Activated CD8-positive, alpha-beta memory T cell treated with anti-CD3 and anti-CD28 coated beads, Interleukin-2, amount 10 ng/mL, durations not matched to agents 7 days and 5 days (primary cell): ENCODE measurements around the gene TLR3. TPM values are rescaled to one million over a fixed set of nuclear protein-coding genes. Genes with fewer than 3 reads are reported as not detected.
A peak's percentile ranks its signal among the peaks of the same experiment; 100 is the strongest.

Experiments
- ATAC-seq: fragments of 150-1000 bp; cut with Tn5 transposase; one replicate; pipeline ENCODE4 v1.10.0; 2021; ENCODE audit warnings: moderate library complexity
- CTCF ChIA-PET: fragments of 350-600 bp; sonication (Branson Sonifier 250); formaldehyde crosslinking; loops from one replicate; lab custom pipeline; 2021; ENCODE audit warnings: antibody characterized with exemption; lab: Charles Lee
- DNase-seq: peaks from one replicate; pipeline ENCODE4 v3.0.0-alpha.2; 2020
- H3K27ac Mint-ChIP-seq: one replicate; pipeline ENCODE4 v1.8.0; 2021; ENCODE audit warnings: mild to moderate bottlenecking, mixed read lengths
- H3K27me3 Mint-ChIP-seq: one replicate; pipeline ENCODE4 v1.8.0; 2021; ENCODE audit warnings: mixed read lengths
- H3K36me3 Mint-ChIP-seq: one replicate; pipeline ENCODE4 v1.8.0; 2021; ENCODE audit warnings: mild to moderate bottlenecking, mixed read lengths
- H3K4me1 Mint-ChIP-seq: one replicate; pipeline ENCODE4 v1.8.0; 2021; ENCODE audit warnings: mixed read lengths
- H3K4me3 Mint-ChIP-seq: one replicate; pipeline ENCODE4 v1.8.0; 2021; ENCODE audit warnings: mild to moderate bottlenecking, moderate library complexity, mixed read lengths
- H3K9me3 Mint-ChIP-seq: one replicate; pipeline ENCODE4 v1.8.0; 2022; ENCODE audit warnings: low read depth, mixed read lengths
- total RNA-seq, 2 experiments: library from RNA; stranded (reverse); gene quantifications; one replicate each; pipeline ENCODE4 v1.2.3, GENCODE V29; 2021

Gene TLR3
- total RNA-seq, 2 experiments from 2014 or later = 1.5 to 3.7 TPM

- ATAC-seq = peak; percentile 87
- peaks cover 1% of the 10 kb centered on the region for H3K36me3 Mint-ChIP-seq
- DNase-seq = peak; percentile 71
- peaks cover 10% of the 10 kb centered on the region for H3K27me3 Mint-ChIP-seq
- no peaks in the 10 kb centered on the region for H3K9me3 Mint-ChIP-seq
- no peak overlapping the region for H3K4me3 Mint-ChIP-seq
- CTCF ChIA-PET = interaction anchor here (0.7 to 5.2 kb wide), 9 partner anchors 9 to 520 kb away, joined by 3 to 62 read pairs (median 5); no protein-coding TSS in a partner anchor
- peaks cover 21% of the 10 kb centered on the region for H3K4me1 Mint-ChIP-seq
- no peak overlapping the region for H3K27ac Mint-ChIP-seq
Observed at GRCh38 chr4:186067757-186068385, 1.1 kb upstream of the TLR3 start.

- DNase-seq = no peak
- Mint-ChIP-seq H3K9me3 (no peaks in the 10 kb centered on the region), H3K4me3 (peak overlapping the region; percentile 71), H3K4me1 (peaks cover 21% of the 10 kb centered on the region), H3K27ac (no peak overlapping the region), H3K36me3 (peaks cover 1% of the 10 kb centered on the region), H3K27me3 (peaks cover 7% of the 10 kb centered on the region)
- CTCF ChIA-PET = interaction anchor here (1.9 to 5.2 kb wide), 2 partner anchors 32 to 66 kb away, joined by 5 to 62 read pairs; no protein-coding TSS in a partner anchor
- no peak for ATAC-seq
Observed at GRCh38 chr4:186069729-186070128, 773 bp downstream of the TLR3 start.

DNA sequence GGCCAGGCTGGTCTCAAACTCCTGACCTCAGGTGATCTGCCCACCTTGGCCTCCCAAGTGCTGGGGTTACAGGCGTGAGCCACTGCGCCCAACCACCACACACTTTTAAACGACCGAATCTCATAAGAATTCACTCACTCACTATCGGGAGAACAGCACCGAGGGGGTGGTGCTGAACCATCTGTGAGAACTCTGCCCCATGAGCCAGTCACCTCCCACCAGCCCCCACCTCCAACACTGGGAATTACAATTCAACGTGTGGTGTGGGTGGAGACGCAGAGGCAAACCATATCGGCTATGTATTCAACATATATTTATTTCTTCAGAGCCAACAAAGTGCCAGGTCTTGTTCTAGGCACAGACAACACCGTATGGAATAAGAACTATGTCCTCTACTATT, 3.6 kb downstream of the TLR3 start:
- no peak overlapping the region for H3K27ac Mint-ChIP-seq
- ATAC-seq = no peak
- H3K27me3 Mint-ChIP-seq = no peaks in the 10 kb centered on the region
- H3K36me3 Mint-ChIP-seq = peaks cover 1% of the 10 kb centered on the region
- H3K9me3 Mint-ChIP-seq = no peaks in the 10 kb centered on the region
- peaks cover 21% of the 10 kb centered on the region for H3K4me1 Mint-ChIP-seq
- H3K4me3 Mint-ChIP-seq = no peak overlapping the region
- DNase-seq = no peak
- CTCF ChIA-PET = interaction anchor here (0.5 kb wide), 1 partner anchor 665 kb away, joined by 3 read pairs; no protein-coding TSS in a partner anchor

- ATAC-seq (no peak), DNase-seq (no peak)
- H3K36me3 Mint-ChIP-seq = peaks cover under 1% of the 10 kb centered on the region
- CTCF ChIA-PET = no interaction called here
- H3K27me3 Mint-ChIP-seq = no peaks in the 10 kb centered on the region
- H3K27ac Mint-ChIP-seq = no peak overlapping the region
- H3K9me3 Mint-ChIP-seq = no peaks in the 10 kb centered on the region
- H3K4me1 Mint-ChIP-seq = peaks cover 10% of the 10 kb centered on the region
- no peak overlapping the region for H3K4me3 Mint-ChIP-seq
Observed at GRCh38 chr4:186074189-186074588, 5.2 kb downstream of the TLR3 start.

- DNase-seq = no peak
- H3K36me3 Mint-ChIP-seq = peaks cover 2% of the 10 kb centered on the region
- no peak for ATAC-seq
- no peaks in the 10 kb centered on the region for H3K27me3 Mint-ChIP-seq
- H3K9me3 Mint-ChIP-seq = no peaks in the 10 kb centered on the region
- CTCF ChIA-PET = no interaction called here
- H3K27ac Mint-ChIP-seq = no peak overlapping the region
- no peak overlapping the region for H3K4me3 Mint-ChIP-seq
- H3K4me1 Mint-ChIP-seq = no peaks in the 10 kb centered on the region
Observed at GRCh38 chr4:186078981-186079638, 10.2 kb downstream of the TLR3 start.

DNA sequence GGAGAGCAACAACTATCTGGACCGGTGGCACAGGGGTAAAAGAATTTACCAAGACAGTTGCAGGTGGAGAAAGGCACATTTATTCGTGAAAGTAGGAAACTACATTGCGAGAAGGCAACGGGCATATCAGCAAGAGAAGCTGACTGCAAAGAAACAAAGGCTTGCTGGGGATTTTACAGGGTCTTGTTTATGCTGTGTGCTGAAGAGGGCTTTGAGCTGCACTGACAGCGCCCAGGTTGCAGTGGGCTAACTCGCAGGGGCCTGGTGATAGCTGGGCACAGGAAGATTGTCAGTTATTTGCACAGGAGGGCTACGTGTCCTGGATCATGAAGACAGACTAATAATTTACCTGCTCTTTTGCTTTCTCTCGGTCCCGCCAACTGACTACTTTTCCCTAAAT, 10.7 kb downstream of the TLR3 start:
- Mint-ChIP-seq H3K4me3 (no peak overlapping the region), H3K9me3 (no peaks in the 10 kb centered on the region), H3K27ac (no peak overlapping the region), H3K27me3 (no peaks in the 10 kb centered on the region), H3K36me3 (peaks cover 2% of the 10 kb centered on the region), H3K4me1 (no peaks in the 10 kb centered on the region)
- no peak for ATAC-seq
- CTCF ChIA-PET = no interaction called here
- no peak for DNase-seq

DNA sequence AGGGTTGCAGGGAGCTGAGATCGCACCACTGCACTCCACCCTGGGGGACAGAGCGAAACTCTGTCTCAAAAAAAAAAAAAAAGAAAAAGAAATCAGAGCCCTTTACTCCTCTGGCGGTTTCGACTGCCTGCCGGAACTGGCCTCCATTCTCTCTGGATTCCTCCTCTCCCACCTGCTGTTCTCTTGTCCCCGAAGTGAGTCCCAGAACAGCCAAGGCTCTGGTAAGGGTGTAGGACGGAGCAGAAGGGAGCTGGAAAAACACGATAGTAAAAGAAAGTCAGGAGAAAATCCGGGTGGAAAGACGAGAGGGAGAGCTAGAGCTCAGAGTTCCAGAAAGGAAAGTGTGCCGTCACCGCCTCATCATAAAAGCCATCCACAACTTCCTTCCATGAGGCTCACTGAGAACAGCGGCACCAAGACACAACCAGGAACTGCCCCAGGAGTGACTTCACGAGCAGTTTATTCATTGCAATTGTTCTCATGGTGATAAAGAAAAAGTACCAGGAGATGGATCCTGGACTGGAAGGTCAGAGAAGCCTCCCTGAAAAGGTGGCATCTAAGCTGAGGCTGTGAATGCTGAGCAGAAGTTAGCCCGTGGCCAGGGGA, 12.3 kb downstream of the TLR3 start:
- no peak for ATAC-seq
- Mint-ChIP-seq H3K27ac (no peak overlapping the region), H3K4me1 (no peaks in the 10 kb centered on the region), H3K27me3 (no peaks in the 10 kb centered on the region), H3K4me3 (no peak overlapping the region), H3K9me3 (no peaks in the 10 kb centered on the region), H3K36me3 (peaks cover 2% of the 10 kb centered on the region)
- CTCF ChIA-PET = no interaction called here
- DNase-seq = no peak

DNA sequence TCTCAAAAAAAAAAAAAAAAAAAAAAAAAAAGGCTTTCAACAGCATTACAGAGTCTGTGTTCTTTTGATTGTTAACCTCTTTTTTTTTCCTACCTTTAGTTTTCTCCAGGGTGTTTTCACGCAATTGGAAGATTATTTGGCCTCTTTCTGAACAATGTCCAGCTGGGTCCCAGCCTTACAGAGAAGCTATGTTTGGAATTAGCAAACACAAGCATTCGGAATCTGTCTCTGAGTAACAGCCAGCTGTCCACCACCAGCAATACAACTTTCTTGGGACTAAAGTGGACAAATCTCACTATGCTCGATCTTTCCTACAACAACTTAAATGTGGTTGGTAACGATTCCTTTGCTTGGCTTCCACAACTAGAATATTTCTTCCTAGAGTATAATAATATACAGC, 13.3 kb downstream of the TLR3 start:
- ATAC-seq (no peak), DNase-seq (no peak)
- Mint-ChIP-seq H3K27me3 (no peaks in the 10 kb centered on the region), H3K36me3 (peaks cover 2% of the 10 kb centered on the region), H3K9me3 (no peaks in the 10 kb centered on the region), H3K4me1 (no peaks in the 10 kb centered on the region), H3K27ac (no peak overlapping the region), H3K4me3 (no peak overlapping the region)
- CTCF ChIA-PET = no interaction called here

DNA sequence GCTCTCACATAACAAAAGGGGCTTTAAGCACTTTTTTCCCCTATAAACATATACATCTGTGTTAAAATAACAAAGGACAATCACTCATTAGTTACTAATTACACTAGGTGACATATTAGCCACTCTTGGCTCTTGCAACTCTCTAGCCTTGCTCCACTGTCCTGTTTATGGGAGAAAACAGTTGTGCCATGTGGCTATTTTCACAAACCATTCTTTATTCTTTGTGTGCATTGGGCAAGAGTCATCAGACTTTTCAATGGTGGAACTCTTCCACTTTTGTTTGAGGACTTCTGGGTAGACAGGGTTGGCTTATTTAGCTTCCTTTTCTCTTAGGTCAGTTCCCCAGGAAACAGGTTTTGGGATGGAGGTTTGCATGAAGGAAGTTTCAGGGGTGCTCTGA, 19.6 kb downstream of the TLR3 start:
- Mint-ChIP-seq H3K4me3 (no peak overlapping the region), H3K27me3 (no peaks in the 10 kb centered on the region), H3K9me3 (no peaks in the 10 kb centered on the region), H3K36me3 (no peaks in the 10 kb centered on the region), H3K4me1 (no peaks in the 10 kb centered on the region), H3K27ac (no peak overlapping the region)
- no peak for DNase-seq
- no peak for ATAC-seq
- CTCF ChIA-PET = no interaction called here

GRCh38 chr4:186092296-186092695, 23.3 kb downstream of the TLR3 start:
- H3K27ac Mint-ChIP-seq = no peak overlapping the region
- H3K4me3 Mint-ChIP-seq = no peak overlapping the region
- CTCF ChIA-PET = no interaction called here
- peaks cover 2% of the 10 kb centered on the region for H3K27me3 Mint-ChIP-seq
- ATAC-seq (no peak), DNase-seq (no peak)
- no peaks in the 10 kb centered on the region for H3K36me3 Mint-ChIP-seq
- no peaks in the 10 kb centered on the region for H3K4me1 Mint-ChIP-seq
- no peaks in the 10 kb centered on the region for H3K9me3 Mint-ChIP-seq

- peaks cover 6% of the 10 kb centered on the region for H3K27me3 Mint-ChIP-seq
- no peaks in the 10 kb centered on the region for H3K9me3 Mint-ChIP-seq
- no peaks in the 10 kb centered on the region for H3K4me1 Mint-ChIP-seq
- no peak for DNase-seq
- CTCF ChIA-PET = no interaction called here
- H3K36me3 Mint-ChIP-seq = no peaks in the 10 kb centered on the region
- H3K4me3 Mint-ChIP-seq = no peak overlapping the region
- H3K27ac Mint-ChIP-seq = no peak overlapping the region
- ATAC-seq = no peak
Observed at GRCh38 chr4:186095406-186095805, 26.4 kb downstream of the TLR3 start.

GRCh38 chr4:186096681-186097165, 27.8 kb downstream of the TLR3 start:
- H3K9me3 Mint-ChIP-seq = no peaks in the 10 kb centered on the region
- no peak overlapping the region for H3K4me3 Mint-ChIP-seq
- CTCF ChIA-PET = no interaction called here
- H3K36me3 Mint-ChIP-seq = no peaks in the 10 kb centered on the region
- ATAC-seq = no peak
- DNase-seq = no peak
- H3K4me1 Mint-ChIP-seq = no peaks in the 10 kb centered on the region
- no peak overlapping the region for H3K27ac Mint-ChIP-seq
- peaks cover 8% of the 10 kb centered on the region for H3K27me3 Mint-ChIP-seq

- ATAC-seq (no peak), DNase-seq (no peak)
- peaks cover 8% of the 10 kb centered on the region for H3K27me3 Mint-ChIP-seq
- H3K36me3 Mint-ChIP-seq = no peaks in the 10 kb centered on the region
- no peak overlapping the region for H3K4me3 Mint-ChIP-seq
- H3K4me1 Mint-ChIP-seq = no peaks in the 10 kb centered on the region
- H3K27ac Mint-ChIP-seq = no peak overlapping the region
- no peaks in the 10 kb centered on the region for H3K9me3 Mint-ChIP-seq
- CTCF ChIA-PET = no interaction called here
Observed at GRCh38 chr4:186097386-186097785, 28.4 kb downstream of the TLR3 start.

GRCh38 chr4:186102931-186103330, 34.0 kb downstream of the TLR3 start:
- no peaks in the 10 kb centered on the region for H3K36me3 Mint-ChIP-seq
- H3K9me3 Mint-ChIP-seq = no peaks in the 10 kb centered on the region
- H3K4me3 Mint-ChIP-seq = no peak overlapping the region
- DNase-seq (no peak), ATAC-seq (no peak)
- CTCF ChIA-PET = no interaction called here
- no peak overlapping the region for H3K27ac Mint-ChIP-seq
- peaks cover 44% of the 10 kb centered on the region for H3K27me3 Mint-ChIP-seq
- H3K4me1 Mint-ChIP-seq = peaks cover 5% of the 10 kb centered on the region
